ENCODE results near the gene APOD.

DNA sequence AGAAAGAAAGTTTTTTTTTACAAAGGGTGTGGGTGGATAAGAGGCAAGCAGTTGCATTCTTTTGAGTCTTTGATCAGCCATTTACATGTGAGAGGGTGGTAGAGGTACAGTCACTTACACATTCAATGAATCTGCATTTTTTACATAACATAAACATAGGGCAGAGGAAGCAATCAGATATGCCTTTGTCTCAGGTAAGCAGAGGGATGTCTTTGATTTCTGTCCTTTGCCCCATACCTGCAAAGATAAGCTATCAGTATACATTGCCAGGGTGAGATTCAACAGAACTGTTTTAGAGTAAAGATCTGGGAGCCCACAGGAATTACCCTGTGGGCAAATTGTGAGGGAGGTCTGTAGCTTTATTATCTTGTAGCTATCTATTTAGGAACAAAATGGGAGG is 35.2 kb downstream of the APOD start:
- no peak for TF ChIP-seq SP2 (IDR thresholded peaks at IDR 0.05; ENCODE audit: low read length)
- TF ChIP-seq EP300 (IDR thresholded peaks at IDR 0.05; ENCODE audit: borderline replicate concordance in 1 of 2, low read depth in 2 of 2, low read length in 2 of 2), result no peak
- TF ChIP-seq TCF12 (IDR thresholded peaks at IDR 0.05; ENCODE audit: low read depth, low read length), result no peak
- TF ChIP-seq JUND (IDR thresholded peaks at IDR 0.05; ENCODE audit: low read length), result no peak
- TF ChIP-seq MAFK (IDR thresholded peaks at IDR 0.05; ENCODE audit: low read depth, low read length), result no peak
- TF ChIP-seq, protein P1, sequence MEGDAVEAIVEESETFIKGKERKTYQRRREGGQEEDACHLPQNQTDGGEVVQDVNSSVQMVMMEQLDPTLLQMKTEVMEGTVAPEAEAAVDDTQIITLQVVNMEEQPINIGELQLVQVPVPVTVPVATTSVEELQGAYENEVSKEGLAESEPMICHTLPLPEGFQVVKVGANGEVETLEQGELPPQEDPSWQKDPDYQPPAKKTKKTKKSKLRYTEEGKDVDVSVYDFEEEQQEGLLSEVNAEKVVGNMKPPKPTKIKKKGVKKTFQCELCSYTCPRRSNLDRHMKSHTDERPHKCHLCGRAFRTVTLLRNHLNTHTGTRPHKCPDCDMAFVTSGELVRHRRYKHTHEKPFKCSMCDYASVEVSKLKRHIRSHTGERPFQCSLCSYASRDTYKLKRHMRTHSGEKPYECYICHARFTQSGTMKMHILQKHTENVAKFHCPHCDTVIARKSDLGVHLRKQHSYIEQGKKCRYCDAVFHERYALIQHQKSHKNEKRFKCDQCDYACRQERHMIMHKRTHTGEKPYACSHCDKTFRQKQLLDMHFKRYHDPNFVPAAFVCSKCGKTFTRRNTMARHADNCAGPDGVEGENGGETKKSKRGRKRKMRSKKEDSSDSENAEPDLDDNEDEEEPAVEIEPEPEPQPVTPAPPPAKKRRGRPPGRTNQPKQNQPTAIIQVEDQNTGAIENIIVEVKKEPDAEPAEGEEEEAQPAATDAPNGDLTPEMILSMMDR (IDR thresholded peaks at IDR 0.05; ENCODE audit: control extremely low read depth in 1 of 3, insufficient read depth in 1 of 3, low read depth in 1 of 3, low read length in 3 of 3), result no peak
